Parathyroid adenoma (tissue), 2 donors: ENCODE results near the gene STAMBPL1.

Experiments
- H2AFZ ChIP-seq: fragments of 300-600 bp; sonication (generic); one replicate; pipeline ENCODE4 v1.7.0; 2017; ENCODE audit warnings: antibody characterized with exemption, mild to moderate bottlenecking
- H3K27ac ChIP-seq: fragments of 300-600 bp; sonication (generic); one replicate; pipeline ENCODE4 v1.7.0; 2017
- H3K27me3 ChIP-seq: fragments of 300-600 bp; sonication (generic); one replicate; pipeline ENCODE4 v1.7.0; 2017; ENCODE audit warnings: low read length; ENCODE audit not compliant: control insufficient read depth, insufficient read depth
- H3K36me3 ChIP-seq: fragments of 300-600 bp; sonication (generic); one replicate; pipeline ENCODE4 v1.7.0; 2017; ENCODE audit warnings: low read length; ENCODE audit not compliant: control insufficient read depth, insufficient read depth
- H3K4me1 ChIP-seq: fragments of 300-600 bp; sonication (generic); one replicate; pipeline ENCODE4 v1.7.0; 2017; ENCODE audit warnings: control low read depth
- H3K4me2 ChIP-seq: fragments of 300-600 bp; sonication (generic); one replicate; pipeline ENCODE4 v1.7.0; 2017; ENCODE audit warnings: low read length
- H3K4me3 ChIP-seq: fragments of 300-600 bp; sonication (generic); one replicate; pipeline ENCODE4 v1.7.0; 2017; ENCODE audit warnings: low read depth, low read length
- H3K79me2 ChIP-seq: fragments of 300-600 bp; sonication (generic); one replicate; pipeline ENCODE4 v1.7.0; 2017; ENCODE audit warnings: control low read depth
- H3K9ac ChIP-seq: fragments of 300-600 bp; sonication (generic); one replicate; pipeline ENCODE4 v1.7.0; 2017; ENCODE audit warnings: mild to moderate bottlenecking
- H3K9me3 ChIP-seq: fragments of 300-600 bp; sonication (generic); one replicate; pipeline ENCODE4 v1.7.0; 2017; ENCODE audit warnings: low read length; ENCODE audit not compliant: control insufficient read depth
- CTCF ChIP-seq: fragments of 300-600 bp; sonication (generic); IDR thresholded peaks from one replicate; pipeline ENCODE4 v1.7.0; 2017; ENCODE audit warnings: antibody characterized with exemption, mild to moderate bottlenecking
- donor health status: primary hyperparathyroidism.

The STAMBPL1 gene

DNA sequence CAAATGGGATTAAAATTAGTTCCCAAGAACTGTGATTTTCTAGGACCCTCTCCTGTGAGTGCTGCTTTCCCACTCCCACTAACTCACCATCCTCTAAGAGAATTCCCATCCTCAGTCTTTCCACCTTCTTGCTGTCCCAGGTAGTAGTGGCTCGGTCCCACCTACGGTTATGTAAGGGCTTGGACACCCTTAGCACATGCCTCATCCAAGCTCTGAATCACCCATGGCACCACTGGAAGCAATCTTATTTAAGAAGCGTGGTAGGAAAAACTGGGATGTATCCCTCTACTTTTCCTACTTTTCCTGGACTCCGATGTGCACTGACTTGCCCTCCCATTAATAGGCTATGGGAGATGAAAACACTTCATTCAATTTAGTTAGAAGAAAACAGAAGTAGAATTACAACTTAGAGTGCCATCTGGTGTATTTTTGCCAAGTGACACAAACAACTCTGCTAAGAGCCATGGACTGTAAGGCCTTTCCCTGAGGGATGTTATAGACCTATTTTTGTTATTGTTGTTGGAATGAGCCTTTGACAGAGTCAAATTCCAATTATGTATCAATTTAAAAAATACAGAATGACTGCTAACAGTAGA, 14.7 kb upstream of the STAMBPL1 start:
- no peak for TF ChIP-seq CTCF
- H3K27me3 ChIP-seq: no peaks in the 10 kb centered on the region
- H3K4me3 ChIP-seq: no peak overlapping the region
- no peak overlapping the region for H2AFZ ChIP-seq
- no peaks in the 10 kb centered on the region for H3K79me2 ChIP-seq
- no peaks in the 10 kb centered on the region for H3K4me1 ChIP-seq
- no peak overlapping the region for H3K4me2 ChIP-seq
- no peak overlapping the region for H3K9ac ChIP-seq
- H3K9me3 ChIP-seq: no peaks in the 10 kb centered on the region
- no peaks in the 10 kb centered on the region for H3K36me3 ChIP-seq
- no peak overlapping the region for H3K27ac ChIP-seq

DNA sequence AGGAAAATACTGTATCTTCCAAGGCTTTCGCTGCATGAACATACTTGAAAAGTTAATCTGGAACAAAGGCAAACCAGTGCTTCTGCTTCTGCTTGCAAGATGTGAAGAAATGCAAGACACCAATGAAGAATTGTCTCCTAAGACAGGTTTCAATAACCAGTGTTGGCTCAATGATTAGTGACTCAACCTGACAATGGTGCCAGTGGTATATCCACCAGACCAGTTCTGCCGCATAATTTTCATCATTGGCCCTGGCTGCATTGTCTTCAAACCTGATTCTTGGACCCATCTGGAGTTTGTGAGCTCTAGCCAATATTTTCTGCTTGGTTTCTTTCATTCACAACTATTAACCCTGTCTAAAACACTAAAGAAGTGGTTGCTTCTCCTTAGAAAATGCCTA, 13.6 kb upstream of the STAMBPL1 start:
- H3K4me1 ChIP-seq: no peaks in the 10 kb centered on the region
- H3K27ac ChIP-seq: no peak overlapping the region
- no peaks in the 10 kb centered on the region for H3K79me2 ChIP-seq
- no peak for TF ChIP-seq CTCF
- no peak overlapping the region for H2AFZ ChIP-seq
- no peaks in the 10 kb centered on the region for H3K9me3 ChIP-seq
- no peak overlapping the region for H3K4me2 ChIP-seq
- H3K4me3 ChIP-seq: no peak overlapping the region
- H3K9ac ChIP-seq: no peak overlapping the region
- H3K36me3 ChIP-seq: no peaks in the 10 kb centered on the region
- no peaks in the 10 kb centered on the region for H3K27me3 ChIP-seq

DNA sequence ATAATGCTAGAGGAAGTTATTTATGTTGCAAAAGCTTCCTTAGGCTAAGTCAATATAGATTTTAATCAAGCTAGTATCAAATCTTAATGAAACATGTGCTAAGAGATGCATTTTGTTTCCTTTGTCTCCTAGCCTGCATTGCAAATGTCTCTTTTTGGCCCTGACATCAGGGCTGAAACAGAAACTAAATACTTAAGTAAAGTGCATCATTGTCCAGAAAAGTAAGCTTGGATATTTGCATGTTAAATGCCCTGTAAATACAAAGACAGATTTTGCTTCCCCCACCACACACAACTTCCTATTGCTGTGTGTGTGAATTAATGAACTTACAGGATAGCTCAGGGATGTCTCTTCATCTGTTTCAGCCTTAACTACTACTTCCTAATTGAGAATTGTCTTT, 10.0 kb upstream of the STAMBPL1 start:
- Histone ChIP-seq H3K27me3 (no peaks in the 10 kb centered on the region), H3K27ac (no peak overlapping the region), H3K36me3 (no peaks in the 10 kb centered on the region), H3K9ac (no peak overlapping the region), H3K9me3 (no peaks in the 10 kb centered on the region), H2AFZ (no peak overlapping the region), H3K4me1 (no peaks in the 10 kb centered on the region), H3K4me2 (no peak overlapping the region), H3K79me2 (no peaks in the 10 kb centered on the region), H3K4me3 (no peak overlapping the region)
- no peak for TF ChIP-seq CTCF

DNA sequence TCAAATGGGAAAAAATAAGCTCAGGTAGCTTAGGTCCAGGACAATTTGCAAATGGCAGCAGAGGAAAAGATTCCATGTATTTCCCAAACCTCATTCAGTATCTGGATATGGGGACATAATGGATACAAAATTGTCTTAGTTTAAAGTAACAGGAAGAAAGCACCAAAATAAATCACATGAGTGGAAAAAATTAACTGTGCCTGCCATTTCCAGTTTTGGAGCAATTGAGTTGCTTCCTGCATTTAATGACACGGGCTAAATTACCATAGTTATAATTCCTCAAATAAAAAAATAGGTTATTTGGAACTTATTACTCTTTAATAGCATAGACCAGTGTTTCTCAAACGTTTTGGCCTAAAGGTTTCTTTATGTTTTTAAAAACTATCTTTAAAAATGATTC, 6.3 kb upstream of the STAMBPL1 start:
- Histone ChIP-seq H2AFZ (no peak overlapping the region), H3K4me2 (no peak overlapping the region), H3K27ac (no peak overlapping the region), H3K79me2 (no peaks in the 10 kb centered on the region), H3K4me3 (no peak overlapping the region), H3K9ac (no peak overlapping the region), H3K9me3 (no peaks in the 10 kb centered on the region), H3K36me3 (no peaks in the 10 kb centered on the region), H3K27me3 (no peaks in the 10 kb centered on the region), H3K4me1 (no peaks in the 10 kb centered on the region)
- TF ChIP-seq CTCF: no peak

- no peaks in the 10 kb centered on the region for H3K36me3 ChIP-seq
- H3K27me3 ChIP-seq: no peaks in the 10 kb centered on the region
- H3K4me3 ChIP-seq: no peak overlapping the region
- no peak overlapping the region for H2AFZ ChIP-seq
- H3K4me1 ChIP-seq: no peaks in the 10 kb centered on the region
- H3K9me3 ChIP-seq: no peaks in the 10 kb centered on the region
- H3K4me2 ChIP-seq: no peak overlapping the region
- no peak for TF ChIP-seq CTCF
- H3K9ac ChIP-seq: no peak overlapping the region
- no peak overlapping the region for H3K27ac ChIP-seq
- no peaks in the 10 kb centered on the region for H3K79me2 ChIP-seq
These were observed 5.8 kb upstream of the STAMBPL1 start for GRCh38 chr10:88874281-88874680.
